Loucy (cell line): ENCODE data around the gene RELT.

Experiments used
- EZH2phosphoT487 ChIP-seq: fragments of 200-600 bp; IDR thresholded peaks from 2 replicates; pipeline ENCODE4 v1.6.1; 2018; ENCODE audit warnings: antibody characterized with exemption, mild to moderate bottlenecking, moderate library complexity, borderline replicate concordance
- TF ChIP-seq, protein P1 (sequence below): fragments of 200-600 bp; sonication (generic); conservative IDR thresholded peaks from 2 replicates; pipeline ENCODE4 v1.5.1; 2014; ENCODE audit warnings: mild to moderate bottlenecking, antibody characterized with exemption, low read length

- TF ChIP-seq, protein P1, sequence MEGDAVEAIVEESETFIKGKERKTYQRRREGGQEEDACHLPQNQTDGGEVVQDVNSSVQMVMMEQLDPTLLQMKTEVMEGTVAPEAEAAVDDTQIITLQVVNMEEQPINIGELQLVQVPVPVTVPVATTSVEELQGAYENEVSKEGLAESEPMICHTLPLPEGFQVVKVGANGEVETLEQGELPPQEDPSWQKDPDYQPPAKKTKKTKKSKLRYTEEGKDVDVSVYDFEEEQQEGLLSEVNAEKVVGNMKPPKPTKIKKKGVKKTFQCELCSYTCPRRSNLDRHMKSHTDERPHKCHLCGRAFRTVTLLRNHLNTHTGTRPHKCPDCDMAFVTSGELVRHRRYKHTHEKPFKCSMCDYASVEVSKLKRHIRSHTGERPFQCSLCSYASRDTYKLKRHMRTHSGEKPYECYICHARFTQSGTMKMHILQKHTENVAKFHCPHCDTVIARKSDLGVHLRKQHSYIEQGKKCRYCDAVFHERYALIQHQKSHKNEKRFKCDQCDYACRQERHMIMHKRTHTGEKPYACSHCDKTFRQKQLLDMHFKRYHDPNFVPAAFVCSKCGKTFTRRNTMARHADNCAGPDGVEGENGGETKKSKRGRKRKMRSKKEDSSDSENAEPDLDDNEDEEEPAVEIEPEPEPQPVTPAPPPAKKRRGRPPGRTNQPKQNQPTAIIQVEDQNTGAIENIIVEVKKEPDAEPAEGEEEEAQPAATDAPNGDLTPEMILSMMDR, result no peak
- no peak for TF ChIP-seq EZH2phosphoT487
Measured at GRCh38 chr11:73425108-73425507, 48.9 kb downstream of the RELT start.
